Measurements from ENCODE around the gene TCP1.

DNA sequence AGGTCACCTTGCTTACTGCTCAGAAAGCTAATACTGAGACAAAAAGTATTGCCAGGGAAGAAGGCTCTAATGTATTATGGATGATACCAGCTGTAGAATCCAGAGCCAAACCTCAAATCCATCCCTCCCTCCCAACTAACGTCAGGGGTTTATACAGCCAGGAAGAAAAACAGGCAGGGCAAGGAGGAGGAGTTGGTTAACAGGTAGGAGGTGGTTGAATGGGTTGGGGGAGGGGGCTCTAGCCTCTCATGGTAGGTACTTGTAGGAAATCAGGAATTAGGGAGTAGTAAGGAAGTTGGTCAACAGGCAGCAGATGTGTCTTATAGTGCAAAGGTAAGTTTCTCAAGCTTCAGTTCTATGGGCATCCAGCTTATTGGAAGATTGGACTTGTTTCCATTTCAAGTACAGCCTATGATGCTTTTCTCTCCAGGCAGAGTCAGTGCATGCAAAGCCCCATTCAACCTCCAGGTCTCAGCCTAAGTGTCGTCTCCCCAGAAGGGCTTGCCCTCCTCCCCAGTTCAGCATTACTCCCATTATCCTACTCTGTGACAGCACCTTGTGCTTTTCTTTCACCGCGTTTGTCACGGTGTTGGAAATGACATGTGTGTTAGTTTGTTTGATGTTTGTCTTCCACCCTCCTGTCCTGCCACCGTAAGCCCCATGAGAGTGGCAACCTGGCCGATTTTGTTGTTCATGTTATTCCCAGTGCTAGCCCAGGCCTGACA is 48.8 kb upstream of the TCP1 start:
- TF ChIP-seq, protein P1, sequence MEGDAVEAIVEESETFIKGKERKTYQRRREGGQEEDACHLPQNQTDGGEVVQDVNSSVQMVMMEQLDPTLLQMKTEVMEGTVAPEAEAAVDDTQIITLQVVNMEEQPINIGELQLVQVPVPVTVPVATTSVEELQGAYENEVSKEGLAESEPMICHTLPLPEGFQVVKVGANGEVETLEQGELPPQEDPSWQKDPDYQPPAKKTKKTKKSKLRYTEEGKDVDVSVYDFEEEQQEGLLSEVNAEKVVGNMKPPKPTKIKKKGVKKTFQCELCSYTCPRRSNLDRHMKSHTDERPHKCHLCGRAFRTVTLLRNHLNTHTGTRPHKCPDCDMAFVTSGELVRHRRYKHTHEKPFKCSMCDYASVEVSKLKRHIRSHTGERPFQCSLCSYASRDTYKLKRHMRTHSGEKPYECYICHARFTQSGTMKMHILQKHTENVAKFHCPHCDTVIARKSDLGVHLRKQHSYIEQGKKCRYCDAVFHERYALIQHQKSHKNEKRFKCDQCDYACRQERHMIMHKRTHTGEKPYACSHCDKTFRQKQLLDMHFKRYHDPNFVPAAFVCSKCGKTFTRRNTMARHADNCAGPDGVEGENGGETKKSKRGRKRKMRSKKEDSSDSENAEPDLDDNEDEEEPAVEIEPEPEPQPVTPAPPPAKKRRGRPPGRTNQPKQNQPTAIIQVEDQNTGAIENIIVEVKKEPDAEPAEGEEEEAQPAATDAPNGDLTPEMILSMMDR (IDR thresholded peaks at IDR 0.05) = no peak
- TF ChIP-seq EZH2 (IDR thresholded peaks at IDR 0.05) = no peak
- TF ChIP-seq EZH2phosphoT487 (IDR thresholded peaks at IDR 0.05) = no peak

Measured in neural progenitor cell (in vitro differentiated cells).